HS-27A (cell line): ENCODE results near the gene NEK5.
"Not testable (repeated sequence)": the region's sequence is repeated elsewhere in the genome, so short reads cannot be mapped to it uniquely, and the experiment has no call there.

Source experiments
- DNase-seq: peaks from one replicate; pipeline ENCODE4 v3.0.0-alpha.2; 2012; ENCODE audit warnings: low read depth, missing footprints

NEK5 gene, protein sequence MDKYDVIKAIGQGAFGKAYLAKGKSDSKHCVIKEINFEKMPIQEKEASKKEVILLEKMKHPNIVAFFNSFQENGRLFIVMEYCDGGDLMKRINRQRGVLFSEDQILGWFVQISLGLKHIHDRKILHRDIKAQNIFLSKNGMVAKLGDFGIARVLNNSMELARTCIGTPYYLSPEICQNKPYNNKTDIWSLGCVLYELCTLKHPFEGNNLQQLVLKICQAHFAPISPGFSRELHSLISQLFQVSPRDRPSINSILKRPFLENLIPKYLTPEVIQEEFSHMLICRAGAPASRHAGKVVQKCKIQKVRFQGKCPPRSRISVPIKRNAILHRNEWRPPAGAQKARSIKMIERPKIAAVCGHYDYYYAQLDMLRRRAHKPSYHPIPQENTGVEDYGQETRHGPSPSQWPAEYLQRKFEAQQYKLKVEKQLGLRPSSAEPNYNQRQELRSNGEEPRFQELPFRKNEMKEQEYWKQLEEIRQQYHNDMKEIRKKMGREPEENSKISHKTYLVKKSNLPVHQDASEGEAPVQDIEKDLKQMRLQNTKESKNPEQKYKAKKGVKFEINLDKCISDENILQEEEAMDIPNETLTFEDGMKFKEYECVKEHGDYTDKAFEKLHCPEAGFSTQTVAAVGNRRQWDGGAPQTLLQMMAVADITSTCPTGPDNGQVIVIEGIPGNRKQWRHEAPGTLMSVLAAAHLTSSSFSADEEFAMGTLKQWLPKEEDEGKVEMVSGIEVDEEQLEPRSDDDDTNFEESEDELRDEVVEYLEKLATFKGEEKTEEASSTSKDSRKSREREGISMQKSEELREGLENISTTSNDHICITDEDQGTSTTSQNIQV

DNA sequence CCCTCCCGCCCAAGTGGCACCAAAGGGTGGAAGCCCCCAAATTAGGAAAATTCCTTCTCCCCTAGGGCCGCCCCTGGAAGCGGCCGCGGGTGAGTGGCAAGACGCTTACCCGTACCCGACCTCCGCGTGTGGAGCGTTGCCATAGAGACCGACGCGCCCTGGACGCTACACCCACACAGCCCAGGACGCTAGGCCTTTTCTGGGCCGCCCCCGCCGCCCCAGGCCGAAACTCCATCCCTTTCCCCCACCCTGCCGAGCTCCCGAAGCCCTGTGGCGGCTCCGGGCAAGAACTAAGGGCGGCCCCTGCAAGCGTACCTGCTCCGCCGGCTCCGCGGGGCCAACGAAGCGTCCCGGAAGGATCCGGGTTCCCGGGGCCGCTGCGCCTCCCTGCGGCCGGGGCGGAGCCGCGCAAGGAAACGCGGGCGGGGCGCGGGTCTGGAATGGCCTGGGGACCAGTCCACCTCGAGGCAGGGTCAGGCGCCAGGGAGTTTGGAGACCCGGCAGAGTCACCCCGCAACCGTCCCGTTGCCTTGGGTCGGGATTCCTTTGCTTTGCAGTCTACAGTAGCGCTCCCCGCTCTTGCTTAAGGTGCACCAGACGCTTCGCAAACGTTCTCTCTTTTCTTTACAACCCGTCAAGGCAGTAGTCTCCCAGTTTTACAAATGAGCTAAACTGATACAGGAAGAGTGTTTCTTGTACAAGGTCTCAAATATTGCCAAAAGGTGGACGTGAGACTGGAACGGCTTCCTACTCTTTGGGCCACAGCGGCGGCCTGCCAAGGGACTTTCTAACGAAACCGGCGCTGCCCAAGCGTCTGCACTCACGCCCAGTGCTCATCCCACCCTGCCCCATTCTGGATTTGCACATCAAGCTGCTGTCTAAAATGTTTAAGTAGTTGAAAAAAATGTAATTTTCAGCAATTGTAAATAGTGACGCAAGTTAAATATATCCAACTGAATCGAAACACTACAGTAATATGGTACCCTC lies at the start of gene NEK5:
Gene NEK5 (minus strand): TSS at position 360 of the 987 bp plus-strand sequence. CDS start 1,591 bp downstream, outside the sequence.
- DNase-seq = no peak

DNA sequence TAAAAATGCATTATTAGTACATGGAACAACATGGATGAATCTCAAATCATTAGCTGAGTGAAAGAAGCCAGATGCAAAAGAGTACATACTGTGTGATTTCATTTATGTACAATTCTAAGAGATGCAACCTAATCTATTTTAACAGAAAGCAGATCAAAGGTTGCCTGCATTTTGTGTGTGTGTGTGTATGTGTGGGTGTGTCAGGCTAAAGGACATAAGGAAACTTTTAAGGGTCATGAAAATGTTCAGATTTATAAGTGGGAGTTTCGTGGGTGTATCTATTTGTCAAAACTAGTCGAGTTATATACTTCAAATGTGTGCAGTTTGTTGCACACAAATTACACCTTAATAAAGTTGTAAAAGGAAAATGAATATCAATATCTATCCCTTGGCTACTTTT lies 48.4 kb upstream of the NEK5 start:
- DNase-seq = no peak

DNA sequence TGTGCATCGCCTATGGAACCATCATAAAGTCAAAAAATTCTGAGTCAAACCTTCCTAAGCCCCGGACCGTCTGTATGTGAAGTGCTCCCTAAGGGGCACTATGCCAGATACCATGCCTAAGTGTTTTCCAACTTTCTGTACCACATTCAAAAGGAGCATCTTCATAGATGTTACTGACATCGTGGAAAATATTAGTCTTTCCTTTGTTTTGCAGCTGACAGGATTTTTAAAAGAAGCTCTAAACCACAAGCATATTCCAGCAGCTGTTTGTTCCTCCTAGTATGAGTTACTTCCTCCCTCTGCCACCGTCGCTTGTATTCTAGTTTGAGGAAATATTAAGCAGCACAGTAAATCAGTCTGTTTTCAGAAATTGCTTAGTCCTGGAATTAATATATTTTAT lies 45.1 kb upstream of the NEK5 start:
- not testable (repeated sequence) for DNase-seq

DNA sequence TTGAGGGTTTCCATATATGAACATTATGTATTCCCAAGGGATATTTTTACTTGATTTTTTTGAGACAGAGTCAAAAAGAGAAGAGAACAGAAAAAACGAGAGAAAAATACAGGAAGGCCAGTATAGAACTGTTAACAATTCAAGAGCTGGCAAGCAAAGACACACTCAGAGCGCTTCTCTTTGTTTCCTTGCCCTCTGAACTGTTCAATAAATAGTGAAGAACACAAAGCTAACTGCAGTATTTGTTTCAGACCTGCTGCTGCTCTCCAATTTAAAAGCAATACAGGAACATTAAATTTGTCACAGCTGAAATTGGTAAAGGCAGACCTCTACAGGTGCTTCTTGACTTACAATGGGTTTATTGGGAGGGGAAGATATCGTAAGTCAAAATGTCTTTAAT lies 44.5 kb upstream of the NEK5 start:
- no peak for DNase-seq

DNA sequence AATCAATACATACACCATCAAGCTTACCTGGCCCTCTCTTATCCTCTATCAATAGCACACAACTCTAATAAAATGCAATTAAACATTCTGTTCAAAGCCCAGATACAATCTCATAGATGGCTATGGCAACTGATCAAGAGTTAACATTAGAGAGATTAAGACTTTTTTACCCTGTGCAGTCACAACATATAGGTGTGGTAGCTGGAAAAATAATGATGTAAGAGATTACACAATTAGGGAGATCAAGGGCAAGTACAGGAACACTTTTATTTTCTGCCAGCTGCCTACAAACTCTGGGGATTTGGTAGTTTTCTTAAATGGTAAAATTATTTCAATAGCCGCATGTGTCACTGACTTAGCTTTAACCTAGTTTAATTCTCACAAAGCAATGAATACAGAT lies 42.8 kb upstream of the NEK5 start:
- DNase-seq = not testable (repeated sequence)

DNA sequence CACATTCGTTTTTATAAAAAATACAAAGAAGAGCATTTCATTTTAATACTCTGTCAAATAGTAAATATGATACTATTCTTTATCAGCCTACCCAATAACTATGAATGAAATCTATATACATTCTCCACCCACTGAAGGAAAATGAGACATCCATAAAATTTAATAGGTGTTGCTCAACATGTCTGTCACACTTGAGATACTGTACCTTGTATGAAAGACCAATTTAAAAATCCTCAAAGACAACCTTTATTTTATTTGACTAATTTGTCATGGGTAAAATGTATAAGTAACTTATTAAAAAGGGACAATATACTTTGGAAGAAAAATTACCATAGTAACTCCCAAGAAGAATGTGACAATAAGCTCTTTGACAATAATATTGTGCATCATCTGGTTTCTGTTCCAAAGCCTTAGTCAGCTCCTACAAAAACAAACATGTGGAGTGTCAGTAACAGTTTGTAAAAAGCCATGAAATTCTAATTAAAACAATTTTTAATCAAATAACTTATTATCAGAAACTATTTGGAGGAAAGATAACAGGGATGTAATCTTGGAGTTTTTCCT lies 42.0 kb upstream of the NEK5 start:
- not testable (repeated sequence) for DNase-seq

DNA sequence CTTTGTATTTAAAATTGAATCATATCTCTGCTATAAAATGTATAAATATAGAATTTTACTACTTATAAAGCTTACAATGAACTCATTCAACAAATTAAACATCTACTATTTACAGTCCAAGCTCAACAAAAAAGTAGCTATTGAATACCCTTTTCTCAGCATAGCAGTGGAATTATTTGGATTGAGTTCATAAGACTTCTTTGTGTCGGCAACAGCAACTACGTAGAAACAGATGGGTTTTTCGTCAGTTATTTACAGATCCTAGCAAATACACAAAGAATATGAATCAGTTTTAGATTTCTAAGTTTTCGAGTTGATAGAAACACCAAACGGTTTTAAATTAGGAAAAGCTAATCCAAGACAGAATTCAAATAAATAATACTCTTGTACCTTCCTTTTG lies 41.0 kb upstream of the NEK5 start:
- no peak for DNase-seq

DNA sequence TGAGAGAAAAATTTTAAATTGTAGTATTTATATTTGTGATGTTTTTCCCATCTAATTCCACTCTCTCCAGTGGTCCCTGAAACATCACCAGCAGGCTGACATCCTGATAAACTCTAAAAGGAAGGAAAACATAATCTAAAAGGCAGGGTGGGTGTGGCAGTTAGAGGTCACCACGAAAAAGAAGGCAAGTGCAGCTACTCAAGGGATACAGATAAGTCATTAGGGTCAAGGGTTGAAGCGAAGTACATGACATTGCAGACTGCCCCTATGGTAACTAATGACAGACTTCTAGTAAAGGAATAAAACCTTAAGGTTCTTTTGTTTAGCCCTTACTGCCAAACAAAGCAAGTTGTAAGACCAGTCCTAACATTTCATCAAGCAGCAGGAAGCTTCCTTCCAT lies 36.5 kb upstream of the NEK5 start:
- no peak for DNase-seq

DNA sequence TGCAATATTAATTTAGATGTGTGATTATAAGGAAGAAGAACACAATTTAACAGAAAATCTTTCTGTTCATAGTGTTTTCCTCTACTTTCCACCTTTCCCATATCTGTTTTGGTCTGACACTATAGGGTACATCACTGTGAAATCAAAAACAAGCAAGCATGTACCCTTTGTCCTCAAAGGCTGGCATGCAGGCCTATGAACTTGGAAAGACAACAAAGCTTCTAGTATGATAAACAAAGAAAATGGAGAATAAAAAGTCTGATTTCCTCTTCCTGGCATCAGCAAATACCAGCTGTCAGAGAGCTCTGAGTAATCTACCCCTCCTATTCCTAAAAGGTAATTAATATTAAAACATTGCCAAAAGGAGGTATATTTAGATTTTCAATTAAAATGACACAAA lies 36.1 kb upstream of the NEK5 start:
- no peak for DNase-seq

DNA sequence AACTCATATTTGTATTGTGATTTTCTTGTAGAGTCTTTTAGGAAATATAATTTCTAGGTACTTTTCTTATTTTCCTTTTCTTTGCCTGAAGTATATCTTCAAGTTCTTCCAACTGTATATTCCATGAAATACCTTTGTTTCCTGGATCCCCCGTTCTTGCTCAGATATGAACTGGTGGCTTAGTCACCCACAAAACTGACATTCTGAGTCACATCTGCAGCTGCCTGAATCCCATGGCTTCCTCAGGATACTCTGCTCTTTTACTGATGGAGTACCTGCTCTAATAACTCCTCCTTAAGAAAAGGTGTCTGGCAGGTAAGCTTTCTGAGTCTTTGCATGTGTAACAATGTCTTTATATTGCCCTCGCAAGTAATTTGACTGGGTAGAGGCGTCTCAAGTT lies 35.0 kb upstream of the NEK5 start:
- DNase-seq = not testable (repeated sequence)

DNA sequence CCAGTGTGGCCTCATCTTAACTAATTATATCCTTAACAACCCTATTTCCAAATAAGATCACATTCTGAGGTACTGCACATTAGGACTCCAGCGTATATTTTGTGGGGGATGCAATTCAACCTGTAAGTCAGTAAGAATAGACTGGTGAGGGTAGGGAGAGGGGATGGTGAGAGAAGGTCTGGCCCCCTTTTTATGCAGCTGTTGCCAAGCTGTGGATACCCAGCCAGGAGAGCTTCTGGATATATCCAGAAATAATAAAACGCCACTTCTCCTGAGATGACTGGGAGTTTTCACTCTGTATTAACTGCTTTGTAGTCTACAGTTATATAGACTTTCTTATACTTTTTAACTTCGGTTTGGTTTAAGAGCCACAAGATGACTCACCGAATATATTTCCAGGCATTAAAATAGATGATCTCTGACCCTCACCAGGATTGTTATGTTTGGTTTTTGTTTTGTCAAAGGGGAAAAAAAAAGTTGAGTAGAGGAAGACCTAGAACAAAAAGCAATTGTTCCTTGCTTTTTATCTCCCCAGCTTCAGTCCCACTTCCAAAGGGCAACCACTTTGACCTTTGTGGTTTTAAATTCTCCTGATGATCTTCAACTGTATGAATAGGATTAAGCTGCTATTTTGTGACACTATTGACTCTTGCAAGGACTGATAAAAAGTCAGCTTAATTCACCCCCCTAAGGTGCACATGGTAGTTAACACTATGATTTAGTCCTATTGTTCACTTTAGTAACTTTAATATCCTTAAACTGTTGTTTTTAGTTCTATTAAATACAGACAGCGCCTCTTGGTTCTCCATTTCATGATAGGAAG lies 33.6 kb upstream of the NEK5 start:
- no peak for DNase-seq

DNA sequence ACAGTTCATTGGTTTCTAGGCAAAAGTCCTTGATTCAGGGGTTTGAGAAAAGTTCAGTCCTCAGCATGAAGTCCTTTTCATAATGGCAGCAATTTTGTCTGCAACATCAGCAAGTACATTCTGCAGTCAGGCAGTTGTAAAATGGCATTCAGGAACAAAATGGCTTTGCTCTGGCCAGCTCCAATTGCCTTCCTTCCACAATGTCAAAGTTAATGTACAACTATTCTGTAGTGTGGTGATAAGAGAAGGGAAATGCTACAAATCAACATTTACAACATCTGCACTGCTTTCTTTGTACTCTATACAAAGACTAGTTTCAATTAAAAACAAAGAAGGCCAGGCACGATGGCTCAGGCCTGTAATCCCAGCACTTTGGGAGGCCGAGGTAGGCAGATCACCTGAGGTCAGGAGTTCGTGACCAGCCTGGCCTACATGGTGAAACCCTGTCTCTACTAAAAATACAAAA lies 32.3 kb upstream of the NEK5 start:
- no peak for DNase-seq

DNA sequence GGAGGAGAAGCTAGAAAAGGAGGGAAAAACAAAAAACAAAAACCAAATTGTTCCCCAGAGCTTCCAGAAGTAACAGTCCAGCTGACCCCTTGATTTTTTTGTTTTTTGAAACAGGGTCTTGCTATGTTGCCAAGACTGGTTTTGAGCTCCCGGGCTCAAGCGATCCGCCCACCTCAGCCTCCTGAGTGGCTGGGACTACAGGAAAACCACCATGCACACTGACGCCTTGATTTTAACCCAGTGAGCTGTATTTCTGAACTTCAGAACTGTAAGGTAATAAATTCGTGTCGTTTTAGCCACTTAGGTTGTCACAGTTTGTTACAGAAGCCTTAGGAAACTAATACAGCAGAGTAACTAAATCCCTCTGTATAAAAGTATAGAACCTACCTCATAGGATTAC lies 31.6 kb upstream of the NEK5 start:
- DNase-seq = no peak

DNA sequence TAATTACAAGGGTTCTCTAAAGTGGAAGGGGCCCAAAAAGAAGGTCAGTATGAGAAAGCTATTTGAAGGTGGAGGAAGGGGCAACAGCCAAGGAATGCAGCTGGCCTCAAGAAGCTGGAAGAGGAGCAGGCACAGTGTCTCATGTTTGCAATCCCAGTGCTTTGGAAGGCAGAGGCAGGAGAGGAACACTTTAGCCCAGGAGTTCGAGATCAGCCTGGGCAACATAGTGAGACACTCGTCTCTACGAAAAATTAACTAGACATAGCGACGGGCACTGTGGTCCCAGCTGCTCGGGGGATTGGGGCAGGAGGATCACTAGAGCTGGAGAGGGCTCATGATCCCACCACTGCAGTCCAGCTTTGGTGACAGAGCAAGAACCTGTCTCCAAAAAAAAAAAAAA lies 31.2 kb upstream of the NEK5 start:
- DNase-seq = no peak

DNA sequence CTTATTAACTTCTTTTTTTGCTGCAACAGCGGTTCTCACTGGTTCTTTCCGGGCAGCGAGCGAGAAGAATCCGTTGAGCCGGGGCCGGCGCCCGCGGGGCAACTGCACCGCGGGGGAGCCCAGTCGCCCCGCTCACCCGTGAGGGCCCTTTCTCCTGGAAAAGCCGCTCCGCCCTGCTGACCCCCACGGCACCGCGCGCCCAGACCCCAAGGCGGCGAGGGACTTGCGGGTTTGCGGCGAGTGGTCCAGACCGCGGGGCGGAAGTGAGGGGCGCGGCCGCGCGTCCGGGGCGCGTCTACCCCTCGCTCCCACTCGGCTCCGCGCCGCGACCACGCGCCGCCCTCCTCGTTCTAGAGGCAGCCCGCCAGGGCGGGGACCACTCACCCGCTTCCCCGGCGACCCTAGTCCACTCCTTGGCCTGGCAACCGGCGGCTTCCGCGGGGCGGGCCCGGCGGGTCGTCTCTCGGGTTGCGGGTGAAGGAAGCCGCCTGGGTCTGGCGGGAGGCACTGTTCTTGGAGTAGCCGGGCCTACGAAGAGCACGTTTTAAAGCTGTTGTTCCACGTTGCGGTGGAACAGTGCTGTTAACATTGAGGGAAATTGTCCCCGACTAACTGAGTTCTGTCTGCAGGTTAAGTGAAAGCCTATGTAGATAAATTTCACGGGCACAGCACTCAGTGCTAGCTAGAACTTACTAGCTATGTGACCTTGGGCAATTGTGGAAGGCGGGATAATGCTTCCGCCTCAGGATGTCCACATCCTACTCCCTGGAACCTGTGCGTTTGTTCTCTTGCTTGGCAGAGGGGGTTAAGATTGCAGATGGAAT lies 30.5 kb upstream of the NEK5 start, which contains the start of gene NEK3:
Gene NEK3 (minus strand): TSS at position 439 of the 824 bp plus-strand sequence. CDS start 3,406 bp downstream, outside the sequence.
- DNase-seq = no peak

DNA sequence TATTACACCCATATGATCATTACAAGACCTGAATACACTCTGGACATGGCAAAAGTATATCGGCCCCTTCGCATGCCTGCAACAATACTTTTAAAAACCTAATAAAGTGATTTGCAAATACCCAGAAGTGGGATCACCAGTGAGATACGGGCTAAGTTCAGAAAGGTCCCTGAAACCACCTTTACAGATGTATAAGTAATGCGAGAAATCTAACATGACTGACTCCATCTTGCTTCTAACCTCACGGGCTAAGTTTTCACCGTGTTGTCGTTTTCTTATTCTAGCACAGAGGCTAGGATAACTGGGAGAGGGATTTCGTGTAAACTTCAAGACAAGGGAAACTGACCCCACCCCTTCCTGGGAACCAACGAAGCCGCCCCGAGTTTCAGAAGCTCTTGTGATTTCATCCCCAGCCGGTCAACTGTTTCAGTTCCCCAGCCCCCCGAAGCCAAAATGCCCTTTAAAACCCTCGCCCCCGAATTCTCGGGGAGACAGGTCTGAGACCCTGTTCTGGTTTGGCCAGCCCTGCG lies 29.8 kb upstream of the NEK5 start:
- DNase-seq = no peak

DNA sequence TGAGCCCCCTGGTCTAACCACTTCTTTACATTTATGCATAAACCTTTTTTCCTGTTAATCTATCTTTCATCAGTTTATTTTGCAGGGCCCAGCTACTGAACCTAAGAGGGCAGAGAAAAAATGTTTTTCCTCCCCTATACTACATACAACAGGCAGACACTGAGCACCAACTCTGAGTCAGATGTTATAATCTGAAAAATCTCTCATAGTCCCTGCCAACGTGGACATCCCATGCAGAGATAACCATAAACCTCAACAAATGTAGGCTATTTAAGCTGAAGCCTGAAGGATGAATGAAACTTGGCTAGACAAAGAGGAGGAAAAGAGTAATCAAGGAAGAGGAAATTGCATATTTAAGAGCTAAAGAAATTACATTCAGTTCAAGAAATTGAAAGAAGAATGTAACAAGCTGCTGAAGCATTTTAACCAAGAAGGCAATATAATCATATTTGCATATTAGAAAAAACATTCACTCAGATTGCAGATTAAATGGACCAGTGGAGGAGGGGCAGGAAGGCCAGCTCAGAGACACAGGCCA lies 27.9 kb upstream of the NEK5 start:
- DNase-seq = no peak

DNA sequence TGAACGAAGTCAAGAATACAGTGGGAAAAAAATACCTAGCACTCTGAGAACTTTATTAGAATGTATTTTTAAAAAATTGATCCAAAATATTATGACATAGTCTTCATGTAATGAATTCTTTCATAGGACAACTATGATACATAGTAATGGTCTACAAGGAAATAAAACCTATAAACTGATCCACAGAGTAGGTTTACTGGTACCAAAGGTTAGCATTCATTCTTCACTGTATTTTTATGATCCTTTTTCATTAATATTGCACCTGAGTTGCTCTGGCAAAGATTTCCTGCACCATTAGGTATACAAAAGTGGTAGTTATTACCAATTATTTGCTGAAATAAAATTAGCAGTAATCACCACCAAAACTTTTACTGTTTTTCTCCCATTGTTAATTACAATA lies 26.3 kb upstream of the NEK5 start:
- DNase-seq = no peak

DNA sequence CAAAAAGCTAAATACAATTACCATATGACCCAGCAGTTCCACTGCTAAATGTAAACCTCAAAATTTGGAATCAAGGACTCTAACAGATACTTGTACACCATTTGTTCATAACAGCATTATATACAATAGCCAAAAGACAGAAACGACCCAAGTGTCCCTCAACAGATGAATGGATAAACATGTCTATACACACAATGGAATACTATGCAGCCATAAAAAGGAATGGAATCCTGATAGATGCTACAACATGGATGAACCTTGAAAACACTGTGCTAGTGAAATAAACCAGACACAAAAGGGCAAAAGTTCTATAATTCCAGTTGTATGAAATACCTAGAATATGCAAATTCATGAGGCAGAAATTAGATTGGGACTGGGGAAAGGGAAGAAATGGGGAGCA lies 18.4 kb upstream of the NEK5 start:
- no peak for DNase-seq
